K562 (cell line): Measurements from ENCODE around the gene HPRT1. TPM values are rescaled to one million over a fixed set of nuclear protein-coding genes. Genes with fewer than 3 reads are reported as not detected.
A peak's percentile ranks its signal among the peaks of the same experiment; 100 is the strongest.

Experiments
- ATAC-seq: fragments of 200-7000 bp; cut with Tn5 transposase; 3 replicates; pipeline ENCODE4 v1.9.1; 2020; ENCODE audit warnings: moderate library complexity
- BruUV-seq: library from RNA; stranded (reverse); fragments of 400-500 nt; replicated peaks from 2 replicates; lab custom pipeline; 2021; lab: Mats Ljungman, UMichigan
- CTCF ChIA-PET: fragments of 300-600 bp; formaldehyde crosslinking; extraction: SDS; loops from one replicate; lab custom pipeline; 2021; ENCODE audit warnings: low intra/inter-chr PET ratio; lab: Yijun Ruan, JAX
- POLR2A ChIA-PET: fragments of 300-600, 350-650 bp; sonication (Branson Sonifier 250); formaldehyde crosslinking; extraction: SDS; loops from one replicate; lab custom pipeline; 2021; ENCODE audit warnings: antibody characterized with exemption, inconsistent platforms; lab: Yijun Ruan, JAX
- DNase-seq, 4 experiments: peaks; one replicate each; pipeline versions ENCODE4 v3.0.0 to v3.0.0-alpha.2; 2011 to 2018; ENCODE audit warnings: low spot score in 3 of 4, mixed read lengths in 3 of 4; ENCODE audit errors: extremely low read depth in 1 of 4
- FAIRE-seq: peaks from 2 replicates; lab custom pipeline; 2011; peaks lifted over from hg19 to GRCh38; lab: Jason Lieb, UNC
- H2AFZ ChIP-seq: 2 replicates; pipeline ENCODE4 v1.6.0; 2011; ENCODE audit warnings: low read depth, low read length, control low read depth, inconsistent platforms
- H3K27ac ChIP-seq: fragments of 200-600 bp; 3 replicates; pipeline ENCODE4 v1.8.0; 2011; ENCODE audit warnings: low read depth, mild to moderate bottlenecking, control low read depth, inconsistent platforms, low read length, moderate library complexity, mixed read lengths; ENCODE audit errors: extremely low read depth
- H3K27me3 ChIP-seq, 2 experiments: fragments of 300-600 bp in 1 of 2; 2 replicates in 1 of 2; 3 replicates in 1 of 2; pipeline versions ENCODE4 v1.6.0 to v1.8.0; 2011; ENCODE audit warnings: inconsistent platforms in 2 of 2, low read length in 2 of 2, mild to moderate bottlenecking in 1 of 2, mixed read lengths in 1 of 2, moderate library complexity in 1 of 2; ENCODE audit not compliant: control insufficient read depth in 2 of 2, insufficient read depth in 2 of 2
- H3K36me3 ChIP-seq: fragments of 300-600 bp; 3 replicates; pipeline ENCODE4 v1.8.0; 2011; ENCODE audit warnings: mild to moderate bottlenecking, low read length, inconsistent platforms; ENCODE audit not compliant: control insufficient read depth, insufficient read depth
- H3K4me1 ChIP-seq, 2 experiments: fragments of 200-600 bp in 1 of 2; replicated peaks in 1 of 2; 2 replicates in 1 of 2; 3 replicates in 1 of 2; pipeline versions ENCODE4 v1.5.1 to v1.8.0; 2011; ENCODE audit warnings: inconsistent platforms in 2 of 2, low read length in 2 of 2, mild to moderate bottlenecking in 1 of 2, mixed read lengths in 1 of 2, moderate library complexity in 1 of 2; ENCODE audit not compliant: control insufficient read depth in 2 of 2, insufficient read depth in 2 of 2
- H3K4me2 ChIP-seq: 2 replicates; pipeline ENCODE4 v1.6.1; 2011; ENCODE audit warnings: low read length, control low read depth, inconsistent platforms, mixed read lengths; ENCODE audit not compliant: insufficient read depth
- H3K4me3 ChIP-seq: fragments of 200-600 bp; sonication (generic), shearing (Covaris generic); 2 replicates; pipeline ENCODE4 v1.5.1; 2016; ENCODE audit warnings: control low read depth, inconsistent platforms
- H3K79me2 ChIP-seq: fragments of 200-600 bp; 3 replicates; pipeline ENCODE4 v1.8.0; 2011; ENCODE audit warnings: low read length, inconsistent platforms; ENCODE audit not compliant: control insufficient read depth, insufficient read depth
- H3K9ac ChIP-seq, 2 experiments: 2 replicates each; pipeline versions ENCODE4 v1.6.0 to v1.6.1; 2011; ENCODE audit warnings: low read depth in 2 of 2, low read length in 2 of 2, control low read depth in 1 of 2, inconsistent platforms in 1 of 2, mild to moderate bottlenecking in 1 of 2, mixed read lengths in 1 of 2; ENCODE audit not compliant: insufficient read depth in 1 of 2
- H3K9me1 ChIP-seq: one replicate; pipeline ENCODE4 v1.6.0; 2011; ENCODE audit warnings: inconsistent platforms, mild to moderate bottlenecking, low read length, moderate library complexity; ENCODE audit not compliant: control insufficient read depth, insufficient read depth
- H3K9me3 ChIP-seq: replicated peaks from 2 replicates; pipeline ENCODE4 v1.5.1; 2011; ENCODE audit warnings: low read depth, low read length, inconsistent platforms; ENCODE audit not compliant: control insufficient read depth, insufficient read depth
- H4K20me1 ChIP-seq: replicated peaks from 2 replicates; pipeline ENCODE4 v1.6.1; 2011; ENCODE audit warnings: low read length, inconsistent platforms, mixed read lengths; ENCODE audit not compliant: control insufficient read depth, insufficient read depth
- ATF3 ChIP-seq, 2 experiments: fragments of 450-650 bp in 1 of 2; sonication (generic) in 1 of 2; formaldehyde crosslinking in 1 of 2; IDR thresholded peaks in 1 of 2; conservative IDR thresholded peaks in 1 of 2; 2 replicates each; pipeline versions ENCODE4 v1.6.1 to v1.8.1; 2016 to 2023; ENCODE audit warnings: mild to moderate bottlenecking in 2 of 2, moderate library complexity in 2 of 2, inconsistent platforms in 1 of 2, missing genetic modification reagents in 1 of 2
- ATF7 ChIP-seq: fragments of 450-650 bp; IDR thresholded peaks from 2 replicates; pipeline ENCODE4 v1.7.1; 2014; ENCODE audit warnings: mild to moderate bottlenecking, moderate library complexity
- BACH1 ChIP-seq: fragments of 200-800 bp; sonication (Bioruptor generic); IDR thresholded peaks from 2 replicates; pipeline ENCODE4 v1.6.1; 2016; ENCODE audit warnings: missing genetic modification characterization, missing compliant biosample characterization
- DMBX1 ChIP-seq: fragments of 250-450 bp; sonication (Bioruptor Pico); IDR thresholded peaks from 2 replicates; pipeline ENCODE4 v1.8.0; 2022; ENCODE audit warnings: inconsistent platforms, mild to moderate bottlenecking, moderate library complexity, borderline replicate concordance
- GATAD2B ChIP-seq: fragments of 450-650 bp; IDR thresholded peaks from 2 replicates; pipeline ENCODE4 v1.6.1; 2017; ENCODE audit warnings: mild to moderate bottlenecking, borderline replicate concordance
- HNRNPL ChIP-seq: fragments of 200-400 bp; formaldehyde crosslinking; IDR thresholded peaks from 2 replicates; pipeline ENCODE4 v1.6.1; 2017; ENCODE audit warnings: low read depth, mild to moderate bottlenecking, low read length
- MCM5 ChIP-seq: fragments of 450-650 bp; IDR thresholded peaks from 2 replicates; pipeline ENCODE4 v1.6.1; 2016; ENCODE audit warnings: low read depth
- MEIS2 ChIP-seq: fragments of 450-650 bp; IDR thresholded peaks from 2 replicates; pipeline ENCODE4 v1.6.1; 2014; ENCODE audit warnings: mild to moderate bottlenecking; ENCODE audit not compliant: partially characterized antibody
- PTTG1 ChIP-seq: fragments of 450-650 bp; IDR thresholded peaks from 2 replicates; pipeline ENCODE4 v1.6.1; 2016; ENCODE audit warnings: low read depth, mild to moderate bottlenecking, missing genetic modification characterization, missing compliant biosample characterization
- SMARCA5 ChIP-seq: fragments of 450-650 bp; IDR thresholded peaks from 2 replicates; pipeline ENCODE4 v1.6.1; 2016
- STAT5B ChIP-seq: fragments of 250-450 bp; sonication (Bioruptor Pico); IDR thresholded peaks from 2 replicates; pipeline ENCODE4 v1.8.0; 2021; ENCODE audit warnings: mild to moderate bottlenecking, inconsistent platforms
- ZBTB5 ChIP-seq: fragments of 450-650 bp; IDR thresholded peaks from 2 replicates; pipeline ENCODE4 v1.6.1; 2017; ENCODE audit warnings: antibody characterized with exemption
- ZNF778 ChIP-seq: fragments of 450-650 bp; formaldehyde crosslinking; IDR thresholded peaks from 2 replicates; pipeline ENCODE4 v1.4.0; 2020; ENCODE audit warnings: mild to moderate bottlenecking, moderate library complexity
- WGBS: fragments of 100-300 bp; shearing (Covaris generic); methylation state at CpG from one replicate; pipeline ENCODE4 v1.1.6; 2016; ENCODE audit warnings: low coverage, mixed read lengths; ENCODE audit not compliant: insufficient coverage; ENCODE audit errors: missing lambda C conversion rate; 5-methylcytosine and 5-hydroxymethylcytosine counted together
- in situ Hi-C: fragments of 300-500 bp; cut with MboI; formaldehyde crosslinking; loops from 4 replicates; pipeline ENCODE4 v1.15.0; 2018; ENCODE audit warnings: inconsistent platforms, mixed read lengths
- intact Hi-C: fragments of 100-400 bp; cut with micrococcal nuclease; formaldehyde crosslinking; loops from 2 replicates; pipeline ENCODE4 v1.14.2; 2022
- polyA plus RNA-seq, 8 experiments: library from polyadenylated mRNA; depleted of rRNA in 4 of 8; stranded (reverse) in 5 of 8; unstranded in 3 of 8; fragments of >200 nt; fragmentation: Nextera tagmentation in 2 of 8; fragmentation: Illumina TruSeq in 1 of 8; extraction: Ambion mirVana in 2 of 8; extraction: Trizol in 1 of 8; gene quantifications; 2 replicates each; pipeline versions ENCODE4 v1.2.1 to v1.2.3, GENCODE V29; 2011 to 2014; ENCODE audit warnings: inconsistent platforms in 1 of 8, missing spikeins in 1 of 8
- total RNA-seq, 7 experiments: library from RNA; depleted of rRNA in 6 of 7; stranded (reverse); fragments of >200 nt in 6 of 7; fragmentation: Illumina TruSeq in 2 of 7; extraction: Trizol in 2 of 7; gene quantifications; 2 replicates each; pipeline versions ENCODE4 v1.2.1 to v1.2.3, GENCODE V29; 2011 to 2021; ENCODE audit warnings: low replicate concordance in 1 of 7
- TF ChIP-seq, protein P1 (sequence below): IDR thresholded peaks from 2 replicates; pipeline ENCODE4 v1.6.1; 2012; ENCODE audit warnings: low read depth, low read length, improper control_type of control experiment, borderline replicate concordance

The HPRT1 gene
- total and polyA plus RNA-seq, 9 of the 15 experiments (the other 6 are each of a cell fraction or from before 2014, with no cell fraction given) = 24.4 to 158 (median 104) TPM

- H3K36me3 ChIP-seq = peaks cover 8% of the 10 kb centered on the region; the same call in 1 of the 3 replicates
- H3K27me3 ChIP-seq = no peaks in the 10 kb centered on the region
- no peaks in the 10 kb centered on the region for H4K20me1 ChIP-seq
- H3K9ac ChIP-seq = peak overlapping the region; percentile 84 to 97; a peak in 3 of 4 replicates
- peak overlapping the region; percentile 94 for H2AFZ ChIP-seq
- DNase-seq = peak in 2 of 4 experiments; percentile 19 to 30
- H3K4me3 ChIP-seq = peak overlapping the region; percentile 70
- peaks cover 5 to 23% of the 10 kb centered on the region in 2 experiments; a peak in 3 of 5 replicates for H3K4me1 ChIP-seq
- 0% methylated on average over 25 of the region's 33 CpGs for WGBS
- ChIA-PET CTCF (interaction anchor here (0.6 kb wide), 1 partner anchor 87 kb away, joined by 3 read pairs; no protein-coding TSS in a partner anchor), POLR2A (no interaction called here)
- peak; percentile 39 for ATAC-seq
- H3K27ac ChIP-seq = peak overlapping the region; percentile 85
- H3K79me2 ChIP-seq = peaks cover 16% of the 10 kb centered on the region
- H3K4me2 ChIP-seq = peak overlapping the region; percentile 83
- BruUV-seq = TSS peak; percentile 66
- in situ Hi-C loops = no loop called here
- H3K9me3 ChIP-seq = 0 out of 2 replicates have a peak, but pooled peaks cover 2% of the 10 kb centered on the region
- peak; percentile 76 for FAIRE-seq
- intact Hi-C loops = no loop called here
- no peaks in the 10 kb centered on the region for H3K9me1 ChIP-seq
- no peak for TF ChIP-seq ZNF778 (CRISPR knock-in tag)
- no peak for TF ChIP-seq ATF3 (IDR thresholded peaks at IDR 0.05)
- no peak for TF ChIP-seq ATF3 (CRISPR knock-in tag; conservative IDR thresholded peaks at IDR 0.05)
- no peak for TF ChIP-seq MCM5
- TF ChIP-seq PTTG1 (tag) = no peak
- no peak for TF ChIP-seq HNRNPL
- TF ChIP-seq ATF7 = 0 out of 2 replicates have a peak, but pooled peaks have one; percentile 3
- peak; percentile 69 for TF ChIP-seq MEIS2
- TF ChIP-seq, protein P1, sequence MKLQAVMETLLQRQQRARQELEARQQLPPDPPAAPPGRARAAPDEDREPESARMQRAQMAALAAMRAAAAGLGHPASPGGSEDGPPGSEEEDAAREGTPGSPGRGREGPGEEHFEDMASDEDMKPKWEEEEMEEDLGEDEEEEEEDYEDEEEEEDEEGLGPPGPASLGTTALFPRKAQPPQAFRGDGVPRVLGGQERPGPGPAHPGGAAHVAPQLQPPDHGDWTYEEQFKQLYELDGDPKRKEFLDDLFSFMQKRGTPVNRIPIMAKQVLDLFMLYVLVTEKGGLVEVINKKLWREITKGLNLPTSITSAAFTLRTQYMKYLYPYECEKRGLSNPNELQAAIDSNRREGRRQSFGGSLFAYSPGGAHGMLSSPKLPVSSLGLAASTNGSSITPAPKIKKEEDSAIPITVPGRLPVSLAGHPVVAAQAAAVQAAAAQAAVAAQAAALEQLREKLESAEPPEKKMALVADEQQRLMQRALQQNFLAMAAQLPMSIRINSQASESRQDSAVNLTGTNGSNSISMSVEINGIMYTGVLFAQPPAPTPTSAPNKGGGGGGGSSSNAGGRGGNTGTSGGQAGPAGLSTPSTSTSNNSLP = no peak
- no peak for TF ChIP-seq ZBTB5
- TF ChIP-seq SMARCA5 = no peak
- TF ChIP-seq GATAD2B = no peak
- no peak for TF ChIP-seq BACH1 (tag)
- no peak for TF ChIP-seq STAT5B (CRISPR knock-in tag)
- TF ChIP-seq DMBX1 (CRISPR knock-in tag) = no peak
Observed at GRCh38 chrX:134548257-134549201, 88.6 kb downstream of the HPRT1 start.
